HG03045 (cell line): ENCODE measurements around the gene TSSK3.
"Not testable (repeated sequence)": the region's sequence is repeated elsewhere in the genome, so short reads cannot be mapped to it uniquely, and the experiment has no call there.

ENCODE experiments used
- ATAC-seq: cut with Tn5 transposase; IDR thresholded peaks from one replicate; pipeline ENCODE4 v1.9.1; 2021; ENCODE audit warnings: mild to moderate bottlenecking, moderate library complexity; ENCODE audit not compliant: unreplicated experiment

Gene TSSK3

GRCh38 chr1:32337855-32338636, 24.3 kb upstream of the TSSK3 start:
- no peak for ATAC-seq

- ATAC-seq, result no peak
Measured at GRCh38 chr1:32338637-32339145, 23.6 kb upstream of the TSSK3 start.

DNA sequence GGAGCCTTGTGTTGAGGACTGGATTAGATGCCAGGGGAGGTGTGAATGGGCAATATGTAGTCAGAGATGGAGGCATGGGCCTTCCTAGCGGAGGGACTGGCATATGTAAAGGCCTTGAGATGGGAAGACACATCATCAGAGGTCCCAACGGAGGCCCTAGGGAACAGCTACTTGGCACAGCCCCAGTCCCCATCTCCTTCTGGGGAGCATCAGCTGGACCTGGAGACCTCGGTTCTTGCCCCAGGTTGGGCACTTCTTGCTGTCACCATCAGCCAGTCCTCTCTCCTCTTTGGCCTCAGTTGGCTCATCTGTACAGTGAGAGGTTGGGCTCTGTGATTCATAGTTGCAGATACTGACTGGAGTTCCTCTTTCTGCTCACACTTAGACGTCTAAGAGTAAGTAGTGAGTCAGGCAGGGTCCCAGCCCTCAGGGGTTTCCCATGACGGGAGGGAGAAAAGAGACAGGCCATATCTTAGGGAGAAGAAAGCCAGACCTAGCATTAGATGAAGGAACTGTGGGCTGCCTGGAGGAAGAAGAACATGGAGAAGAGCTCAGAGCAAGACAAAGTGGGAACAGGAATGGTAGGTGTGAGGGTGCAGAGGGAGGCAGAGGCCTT, 22.9 kb upstream of the TSSK3 start:
- ATAC-seq, result no peak

DNA sequence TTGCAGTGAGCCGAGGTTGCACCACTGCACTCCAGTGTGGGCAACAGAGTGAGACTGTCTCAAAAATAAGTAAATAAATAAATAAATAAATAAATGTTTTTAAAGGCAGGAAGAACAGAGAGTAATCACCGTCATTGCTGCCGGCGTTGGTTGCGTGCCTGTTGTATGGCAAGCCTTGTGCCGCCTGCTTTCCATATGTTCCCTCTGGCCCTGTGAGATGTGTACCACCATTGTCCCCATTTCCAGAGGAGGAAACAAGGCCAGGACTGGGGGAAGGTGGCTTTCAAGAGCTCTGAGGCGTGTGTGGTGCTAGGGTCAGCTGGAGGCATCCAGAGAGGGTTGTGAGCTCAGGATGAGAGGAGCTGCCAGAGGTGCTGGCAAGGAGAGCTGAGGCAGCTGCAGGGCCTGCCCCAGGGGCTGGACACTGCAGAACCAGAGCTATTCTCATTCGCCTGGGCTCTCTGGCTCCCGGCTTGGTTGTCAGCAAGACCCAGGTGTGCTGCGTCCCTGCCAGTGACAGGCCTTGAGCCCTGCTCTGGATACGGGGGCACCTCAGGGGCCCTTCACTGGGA, 21.1 kb upstream of the TSSK3 start:
- ATAC-seq, result no peak

DNA sequence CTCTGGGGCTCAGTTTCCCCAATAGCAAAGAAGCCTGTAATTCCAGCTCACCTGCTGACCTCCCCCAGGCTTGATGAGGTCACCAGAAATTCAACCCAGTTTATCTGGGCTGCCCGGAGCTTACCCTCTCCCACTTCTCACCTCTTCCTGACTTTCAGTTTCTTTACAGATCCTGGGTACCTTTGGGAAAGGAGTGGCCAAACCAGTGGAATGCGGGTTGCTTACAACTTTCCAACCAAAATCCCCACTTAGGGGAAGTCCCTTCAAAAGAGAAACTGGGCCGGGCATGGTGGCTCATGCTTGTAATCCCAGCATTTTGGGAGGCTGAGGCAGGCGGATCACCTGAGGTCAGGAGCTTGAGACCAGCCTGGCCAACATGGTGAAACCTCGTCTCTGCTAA, 20.4 kb upstream of the TSSK3 start:
- ATAC-seq, result no peak

- ATAC-seq, result no peak
Measured at GRCh38 chr1:32342704-32343103, 19.6 kb upstream of the TSSK3 start.

- no peak for ATAC-seq
Measured at GRCh38 chr1:32345289-32345827, 17.0 kb upstream of the TSSK3 start.

- ATAC-seq, result no peak
Measured at GRCh38 chr1:32346532-32347157, 15.7 kb upstream of the TSSK3 start.

GRCh38 chr1:32349211-32349708, 13.1 kb upstream of the TSSK3 start:
- ATAC-seq, result no peak

- ATAC-seq, result peak; percentile 36
Measured at GRCh38 chr1:32350785-32351398, 11.4 kb upstream of the TSSK3 start.

DNA sequence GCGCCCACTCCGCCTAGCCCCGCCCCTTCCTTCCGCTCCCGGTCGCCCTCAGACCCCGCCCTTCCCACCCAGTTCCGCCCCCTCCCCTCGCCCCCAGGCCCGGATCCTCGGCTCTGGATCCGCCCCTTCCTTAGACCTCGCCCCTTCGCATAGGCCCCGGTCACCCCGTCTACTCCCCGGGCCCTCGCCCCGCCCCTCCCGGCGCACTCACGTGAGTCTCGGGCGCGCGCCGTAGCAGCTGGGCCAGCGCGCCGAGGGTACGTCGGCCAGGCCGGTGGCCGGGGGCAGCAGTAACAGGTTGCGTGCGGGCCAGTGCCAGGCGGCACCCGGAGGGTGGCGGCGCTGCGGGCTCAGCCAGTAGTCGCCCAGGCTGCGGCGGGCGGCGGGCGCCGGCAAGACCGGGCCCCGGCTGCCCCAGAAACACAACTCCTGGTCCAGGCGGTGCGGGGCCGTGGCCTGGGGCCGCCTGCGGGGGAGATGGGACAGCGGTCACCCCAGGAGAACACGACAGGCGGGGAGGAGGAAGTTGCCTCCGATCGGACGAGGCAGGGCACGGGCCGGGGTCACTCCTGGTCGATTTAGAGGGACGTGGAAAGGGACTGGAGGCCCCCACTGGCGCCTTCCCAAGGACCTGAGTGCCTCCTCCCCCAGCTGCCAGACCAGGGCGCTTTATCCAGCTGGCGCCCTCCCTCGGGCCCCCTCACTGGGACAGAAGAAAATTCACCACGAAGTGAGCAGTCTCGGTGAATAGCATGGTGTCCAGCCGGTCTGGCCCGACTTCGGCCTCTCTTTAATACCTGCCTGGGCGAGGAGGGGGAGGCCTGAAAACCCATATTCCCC, 10.7 kb upstream of the TSSK3 start:
- peak; percentile 90 for ATAC-seq

DNA sequence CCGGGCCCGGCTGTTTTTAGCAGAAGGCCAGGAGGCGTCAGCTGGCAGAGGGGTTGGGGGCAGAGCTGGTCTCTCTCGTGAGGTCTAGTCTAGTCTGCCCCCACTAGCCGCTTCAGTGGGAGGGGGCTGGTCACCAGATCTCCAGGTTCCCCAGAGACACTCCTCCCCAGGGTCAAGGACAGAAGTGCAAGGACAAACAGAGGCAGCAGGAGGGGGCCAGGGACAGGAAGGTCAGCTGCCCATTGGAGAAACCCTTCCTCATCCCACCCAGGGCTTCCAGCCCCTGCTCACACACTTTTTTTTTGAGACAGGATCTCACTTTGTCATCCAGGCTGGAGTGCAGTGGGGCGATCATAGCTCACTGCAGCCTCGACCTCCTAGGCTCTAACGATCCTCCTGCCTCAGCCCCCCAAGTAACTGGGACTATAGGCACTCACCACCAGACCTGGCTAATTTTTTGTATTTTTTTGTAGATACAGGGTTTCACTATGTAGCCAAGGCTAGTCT, 10.0 kb upstream of the TSSK3 start:
- ATAC-seq, result no peak

GRCh38 chr1:32352831-32353383, 9.4 kb upstream of the TSSK3 start:
- ATAC-seq, result no peak

GRCh38 chr1:32353431-32353830, 8.9 kb upstream of the TSSK3 start:
- no peak for ATAC-seq

DNA sequence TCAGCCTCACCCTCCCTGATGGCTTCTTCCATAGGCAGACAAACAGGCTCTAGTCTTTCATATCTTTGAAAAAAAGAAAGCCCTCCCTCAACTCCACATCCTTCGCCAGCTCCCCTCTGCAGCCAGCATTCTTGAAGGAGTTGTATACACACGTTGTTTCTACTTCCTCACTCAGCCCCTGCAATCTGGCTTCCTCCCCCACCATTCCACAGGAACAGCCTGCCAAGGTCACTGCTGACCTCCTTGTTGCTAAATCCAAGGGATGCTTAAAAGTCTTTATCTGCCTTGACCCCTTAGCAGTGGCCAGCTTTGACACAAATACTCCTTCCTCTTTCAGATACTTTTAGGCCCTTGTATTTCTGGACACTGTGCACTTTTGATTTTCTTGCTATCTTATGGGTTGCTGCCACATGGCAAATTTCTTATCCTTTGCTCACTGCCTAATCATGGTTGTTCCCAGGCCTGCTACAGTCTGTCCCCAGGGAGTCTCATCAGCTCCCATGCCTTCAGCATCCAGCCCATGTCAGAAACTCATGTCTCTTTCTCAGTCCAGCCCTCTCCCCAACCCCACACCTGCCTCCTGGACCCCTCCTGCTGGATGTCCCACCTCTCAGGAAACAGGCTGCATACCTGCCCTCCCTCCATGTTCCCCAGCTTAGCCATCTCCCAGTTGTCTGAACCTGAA, 8.3 kb upstream of the TSSK3 start:
- ATAC-seq, result no peak

GRCh38 chr1:32355778-32356177, 6.6 kb upstream of the TSSK3 start:
- ATAC-seq, result not testable (repeated sequence)

GRCh38 chr1:32356478-32356877, 5.9 kb upstream of the TSSK3 start:
- ATAC-seq, result no peak

DNA sequence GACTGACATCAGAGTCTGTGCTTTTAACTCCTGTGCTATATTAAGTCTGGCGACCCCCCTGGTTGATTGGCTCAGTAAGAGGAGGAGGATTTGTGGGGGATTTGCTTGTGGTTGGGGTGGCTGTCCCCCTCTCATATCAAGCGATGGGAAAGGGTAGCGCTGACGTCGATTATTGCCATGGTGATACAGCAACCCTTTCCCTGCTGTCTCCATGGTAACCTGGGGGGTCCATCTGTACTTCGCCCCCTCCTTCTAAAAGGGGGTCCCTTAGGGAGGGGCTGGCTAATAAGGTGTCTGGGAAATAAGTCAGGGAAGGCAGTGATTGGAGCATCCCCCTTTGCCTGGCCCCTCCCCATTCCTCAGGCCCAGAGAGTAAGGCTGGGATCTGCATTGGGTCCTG, 4.7 kb upstream of the TSSK3 start:
- ATAC-seq, result no peak

DNA sequence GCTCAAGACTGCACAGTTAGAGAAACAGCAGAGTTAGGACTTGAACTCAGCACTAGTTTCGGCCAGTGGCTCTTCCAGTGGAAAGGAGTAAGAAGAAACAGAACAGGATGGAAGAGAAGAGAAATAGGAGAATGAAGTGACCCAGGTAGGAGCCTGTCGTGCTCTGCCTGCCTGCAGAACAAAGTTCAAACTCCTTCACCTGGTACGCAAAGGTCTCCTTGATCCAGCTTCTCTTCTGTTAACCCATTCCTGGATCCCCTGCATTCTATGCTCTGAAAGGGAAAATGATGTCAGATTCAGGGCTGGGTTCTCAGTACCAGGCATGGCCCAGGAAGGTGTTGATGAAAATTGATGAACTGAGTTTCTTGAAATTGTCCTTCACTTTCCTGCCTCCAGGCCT, 3.9 kb upstream of the TSSK3 start:
- ATAC-seq, result no peak
